HUES48 (cell line): ENCODE measurements around the gene NPAS2.

ENCODE experiments used
- H3K27ac ChIP-seq: one replicate; pipeline ENCODE4 v1.7.0; 2013; ENCODE audit warnings: low read depth, low read length, inconsistent platforms
- H3K27me3 ChIP-seq: 2 replicates; pipeline ENCODE4 v1.6.1; 2013; ENCODE audit warnings: mild to moderate bottlenecking, low read length; ENCODE audit not compliant: control insufficient read depth, insufficient read depth
- H3K36me3 ChIP-seq: 2 replicates; pipeline ENCODE4 v1.6.1; 2013; ENCODE audit warnings: low read length; ENCODE audit not compliant: control insufficient read depth, insufficient read depth
- H3K4me1 ChIP-seq: 2 replicates; pipeline ENCODE4 v1.6.1; 2013; ENCODE audit warnings: mild to moderate bottlenecking, low read length; ENCODE audit not compliant: control insufficient read depth, insufficient read depth
- H3K4me3 ChIP-seq: 2 replicates; pipeline ENCODE4 v1.5.1; 2013; ENCODE audit warnings: mild to moderate bottlenecking, low read depth, low read length
- H3K9ac ChIP-seq: 2 replicates; pipeline ENCODE4 v1.6.1; 2013; ENCODE audit warnings: mild to moderate bottlenecking, low read depth, low read length, moderate library complexity
- H3K9me3 ChIP-seq: 2 replicates; pipeline ENCODE4 v1.6.1; 2013; ENCODE audit warnings: low read length; ENCODE audit not compliant: control insufficient read depth, insufficient read depth

Gene NPAS2, protein sequence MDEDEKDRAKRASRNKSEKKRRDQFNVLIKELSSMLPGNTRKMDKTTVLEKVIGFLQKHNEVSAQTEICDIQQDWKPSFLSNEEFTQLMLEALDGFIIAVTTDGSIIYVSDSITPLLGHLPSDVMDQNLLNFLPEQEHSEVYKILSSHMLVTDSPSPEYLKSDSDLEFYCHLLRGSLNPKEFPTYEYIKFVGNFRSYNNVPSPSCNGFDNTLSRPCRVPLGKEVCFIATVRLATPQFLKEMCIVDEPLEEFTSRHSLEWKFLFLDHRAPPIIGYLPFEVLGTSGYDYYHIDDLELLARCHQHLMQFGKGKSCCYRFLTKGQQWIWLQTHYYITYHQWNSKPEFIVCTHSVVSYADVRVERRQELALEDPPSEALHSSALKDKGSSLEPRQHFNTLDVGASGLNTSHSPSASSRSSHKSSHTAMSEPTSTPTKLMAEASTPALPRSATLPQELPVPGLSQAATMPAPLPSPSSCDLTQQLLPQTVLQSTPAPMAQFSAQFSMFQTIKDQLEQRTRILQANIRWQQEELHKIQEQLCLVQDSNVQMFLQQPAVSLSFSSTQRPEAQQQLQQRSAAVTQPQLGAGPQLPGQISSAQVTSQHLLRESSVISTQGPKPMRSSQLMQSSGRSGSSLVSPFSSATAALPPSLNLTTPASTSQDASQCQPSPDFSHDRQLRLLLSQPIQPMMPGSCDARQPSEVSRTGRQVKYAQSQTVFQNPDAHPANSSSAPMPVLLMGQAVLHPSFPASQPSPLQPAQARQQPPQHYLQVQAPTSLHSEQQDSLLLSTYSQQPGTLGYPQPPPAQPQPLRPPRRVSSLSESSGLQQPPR

GRCh38 chr2:100819370-100820272 is at the start of gene NPAS2:
Gene NPAS2 (plus strand): TSS chr2:100820139. CDS start chr2:100904755, 84,616 bp downstream.
- Histone ChIP-seq H3K27me3 (peaks cover 57% of the 10 kb centered on the region), H3K36me3 (no peaks in the 10 kb centered on the region), H3K9ac (no peak within 1 kb of the TSS), H3K4me1 (peaks cover 12% of the 10 kb centered on the region), H3K27ac (no peak within 1 kb of the TSS), H3K9me3 (no peaks in the 10 kb centered on the region), H3K4me3 (peak within 1 kb of the TSS; percentile 65)

DNA sequence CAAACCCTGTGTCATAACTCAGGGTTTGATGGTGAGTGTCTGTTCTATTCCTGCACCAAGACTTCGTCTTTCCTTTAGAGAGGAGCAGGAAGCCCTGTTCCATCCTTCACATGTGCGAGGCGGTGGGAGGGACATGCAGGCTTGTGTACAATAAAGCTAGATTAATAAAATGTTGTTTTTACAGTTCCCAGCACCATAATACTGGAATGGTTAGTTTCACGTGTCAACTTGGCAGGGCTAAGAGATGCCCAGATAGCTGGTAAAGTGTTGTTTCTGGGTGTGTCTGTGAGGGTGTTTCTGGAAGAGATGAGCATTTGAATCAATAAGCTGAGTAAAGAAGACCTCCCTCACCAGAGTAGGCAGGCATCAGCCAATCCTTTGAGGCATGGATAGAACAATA is 48.8 kb upstream of the NPAS2 start:
- H3K4me1 ChIP-seq: no peaks in the 10 kb centered on the region
- H3K9ac ChIP-seq: no peak overlapping the region

GRCh38 chr2:100773538-100773937 is 46.4 kb upstream of the NPAS2 start:
- no peak overlapping the region for H3K9ac ChIP-seq
- H3K27ac ChIP-seq: no peak overlapping the region
- H3K4me3 ChIP-seq: no peak overlapping the region
- no peaks in the 10 kb centered on the region for H3K36me3 ChIP-seq
- no peaks in the 10 kb centered on the region for H3K27me3 ChIP-seq
- no peaks in the 10 kb centered on the region for H3K9me3 ChIP-seq
- no peaks in the 10 kb centered on the region for H3K4me1 ChIP-seq

More for the DNA sequence above, 48.8 kb upstream of the NPAS2 start:
- H3K27ac ChIP-seq: no peak overlapping the region
- no peak overlapping the region for H3K4me3 ChIP-seq
- no peaks in the 10 kb centered on the region for H3K9me3 ChIP-seq
- no peaks in the 10 kb centered on the region for H3K36me3 ChIP-seq
- H3K27me3 ChIP-seq: no peaks in the 10 kb centered on the region

GRCh38 chr2:100776445-100776844 is 43.5 kb upstream of the NPAS2 start:
- H3K4me1 ChIP-seq: no peaks in the 10 kb centered on the region
- H3K27ac ChIP-seq: no peak overlapping the region
- no peak overlapping the region for H3K9ac ChIP-seq
- no peaks in the 10 kb centered on the region for H3K36me3 ChIP-seq
- no peaks in the 10 kb centered on the region for H3K27me3 ChIP-seq
- H3K4me3 ChIP-seq: no peak overlapping the region
- no peaks in the 10 kb centered on the region for H3K9me3 ChIP-seq

DNA sequence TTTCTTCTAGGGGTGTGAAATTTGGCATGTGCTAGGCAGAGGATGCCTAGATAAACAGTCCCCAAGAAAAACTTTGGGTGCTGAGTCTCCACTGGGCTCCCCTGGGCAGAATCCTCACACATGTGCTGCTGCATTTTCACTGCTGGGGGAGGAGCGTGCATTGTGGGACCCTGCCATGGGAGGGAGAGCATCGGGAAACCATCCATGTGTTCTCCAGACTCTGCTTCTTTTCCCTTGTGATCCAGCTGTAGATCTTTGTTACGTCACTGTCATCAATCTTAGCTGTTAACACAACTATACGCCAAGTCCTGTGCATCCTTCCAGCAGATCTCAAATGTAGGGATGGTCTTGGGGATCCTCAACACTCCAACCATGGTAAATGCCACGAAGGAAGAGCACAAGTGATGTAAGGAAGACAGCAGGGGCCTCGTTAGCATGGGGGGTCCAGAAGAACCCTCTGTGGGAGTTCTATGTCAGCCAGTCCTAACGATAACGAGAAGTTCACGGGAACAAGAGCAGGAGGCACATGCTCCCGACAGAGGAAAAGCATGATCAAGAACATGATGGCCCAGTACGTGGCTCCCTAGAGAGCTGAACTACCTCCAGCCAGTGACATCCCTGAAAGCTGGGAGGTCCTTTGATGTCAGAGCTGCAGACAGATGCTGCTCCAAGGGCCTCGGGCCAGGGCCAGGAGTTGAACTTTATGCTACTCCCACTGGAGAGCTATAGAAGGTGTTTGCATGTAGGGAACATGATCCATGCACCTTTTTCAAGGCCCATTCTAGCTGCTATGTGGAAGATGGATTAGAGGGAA is 41.1 kb upstream of the NPAS2 start:
- Histone ChIP-seq H3K4me1 (peaks cover 13% of the 10 kb centered on the region), H3K36me3 (no peaks in the 10 kb centered on the region), H3K27me3 (no peaks in the 10 kb centered on the region), H3K4me3 (no peak overlapping the region), H3K9me3 (no peaks in the 10 kb centered on the region), H3K27ac (no peak overlapping the region), H3K9ac (no peak overlapping the region)

DNA sequence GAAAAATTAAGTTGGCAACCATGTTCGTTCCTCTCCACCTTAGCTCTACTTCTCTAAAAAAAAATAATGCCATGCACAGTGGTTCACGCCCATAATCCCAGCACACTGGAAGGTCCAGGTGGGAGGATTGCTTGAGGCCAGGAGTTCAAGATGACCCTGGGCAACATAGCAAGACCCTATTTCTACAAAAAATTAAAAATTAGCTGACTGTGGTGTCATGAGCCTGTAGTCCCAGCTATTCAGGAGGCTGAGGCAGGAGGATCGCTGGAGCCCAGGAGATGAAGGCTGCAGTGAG is 40.1 kb upstream of the NPAS2 start:
- Histone ChIP-seq H3K4me1 (peaks cover 13% of the 10 kb centered on the region), H3K27ac (no peak overlapping the region), H3K9me3 (no peaks in the 10 kb centered on the region), H3K36me3 (no peaks in the 10 kb centered on the region), H3K27me3 (no peaks in the 10 kb centered on the region), H3K4me3 (no peak overlapping the region), H3K9ac (no peak overlapping the region)

DNA sequence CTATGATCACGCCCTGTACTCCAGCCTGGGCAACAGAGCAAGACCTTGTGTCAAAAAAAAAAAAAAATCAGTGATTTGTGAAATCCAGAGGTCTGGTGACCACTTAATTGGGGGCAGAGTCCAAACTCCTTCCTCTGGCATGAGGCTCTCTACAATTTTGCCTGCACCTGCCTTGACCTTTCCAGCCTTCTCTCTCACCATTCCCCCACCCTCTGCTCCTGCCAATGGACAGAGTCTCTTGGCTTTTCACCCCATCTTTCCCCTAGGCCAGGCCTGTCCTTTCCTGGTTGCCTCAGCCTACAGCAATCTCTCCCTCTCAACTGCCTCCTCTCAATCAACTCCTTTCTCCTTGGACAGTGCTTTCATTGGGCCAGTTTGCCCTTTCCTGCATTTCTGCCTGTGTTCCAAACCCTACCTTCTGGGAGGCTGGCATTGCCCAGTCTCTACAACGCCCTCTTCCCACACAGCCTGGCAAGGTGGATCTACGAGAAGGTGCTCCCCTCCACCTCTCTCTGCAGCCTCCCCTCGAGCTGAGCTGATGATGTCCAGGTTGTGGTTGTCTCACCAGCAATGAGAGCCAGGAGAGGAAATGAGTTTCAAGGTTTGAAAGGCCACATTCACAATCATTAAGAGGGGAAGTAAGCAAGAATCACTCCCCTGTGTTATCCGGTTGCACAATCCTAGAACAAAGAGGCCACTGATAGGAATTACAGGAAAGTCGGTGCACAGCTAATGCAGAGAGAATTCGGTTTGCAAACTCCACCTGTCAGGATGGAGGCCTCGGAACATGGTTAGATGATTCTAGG is 39.5 kb upstream of the NPAS2 start:
- Histone ChIP-seq H3K4me3 (no peak overlapping the region), H3K27ac (no peak overlapping the region)

GRCh38 chr2:100781009-100781325 is 39.0 kb upstream of the NPAS2 start:
- no peaks in the 10 kb centered on the region for H3K27me3 ChIP-seq
- H3K9ac ChIP-seq: no peak overlapping the region
- no peaks in the 10 kb centered on the region for H3K36me3 ChIP-seq
- peaks cover 13% of the 10 kb centered on the region for H3K4me1 ChIP-seq
- no peak overlapping the region for H3K27ac ChIP-seq
- H3K9me3 ChIP-seq: no peaks in the 10 kb centered on the region
- no peak overlapping the region for H3K4me3 ChIP-seq

More for the DNA sequence above, 39.5 kb upstream of the NPAS2 start:
- Histone ChIP-seq H3K27me3 (no peaks in the 10 kb centered on the region), H3K9ac (no peak overlapping the region), H3K4me1 (peaks cover 13% of the 10 kb centered on the region), H3K36me3 (no peaks in the 10 kb centered on the region), H3K9me3 (no peaks in the 10 kb centered on the region)

DNA sequence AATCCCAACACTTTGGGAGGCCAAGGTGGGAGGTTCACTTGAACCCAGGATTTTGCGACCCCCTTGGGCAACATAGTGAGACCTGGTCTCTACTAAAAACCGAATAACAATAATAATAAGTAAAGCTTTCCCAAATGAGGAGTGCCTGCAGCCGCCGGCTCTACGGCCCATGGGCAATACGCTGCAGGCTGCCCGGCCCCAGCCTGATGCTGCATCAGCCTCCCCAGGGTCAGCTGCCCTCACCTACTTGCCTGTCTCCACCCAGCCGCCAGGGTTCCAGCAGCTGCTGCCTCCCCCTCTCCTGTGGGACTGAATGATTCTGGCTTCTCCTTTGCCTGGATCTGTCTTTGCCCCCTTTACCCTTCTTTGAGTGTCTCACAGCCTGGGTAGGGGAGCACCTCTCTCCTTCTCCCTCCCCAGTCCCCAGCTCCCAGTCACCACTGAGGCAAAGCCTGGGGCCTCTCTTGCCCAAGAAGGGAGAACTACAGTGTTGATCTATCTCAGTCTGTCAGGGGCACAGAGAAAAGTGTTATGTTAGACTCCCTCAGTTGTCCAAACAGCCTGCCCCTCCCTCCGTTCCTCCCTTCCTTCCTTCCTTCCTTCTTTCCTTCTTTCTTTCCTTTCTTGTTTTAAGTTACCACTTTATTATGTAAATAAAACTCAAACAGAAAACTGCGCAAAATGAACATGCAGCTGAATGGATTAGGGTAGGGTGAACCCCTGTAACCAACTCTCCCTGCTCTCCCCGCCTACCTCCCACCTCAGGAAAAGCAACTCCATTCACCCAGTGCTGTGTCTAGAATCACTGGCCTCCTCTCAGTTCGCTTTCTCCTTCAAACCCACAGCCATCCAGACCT is 38.2 kb upstream of the NPAS2 start:
- no peak overlapping the region for H3K4me3 ChIP-seq
- H3K36me3 ChIP-seq: no peaks in the 10 kb centered on the region
- H3K27ac ChIP-seq: no peak overlapping the region
- H3K9ac ChIP-seq: no peak overlapping the region
- H3K27me3 ChIP-seq: no peaks in the 10 kb centered on the region
- peaks cover 13% of the 10 kb centered on the region for H3K4me1 ChIP-seq
- H3K9me3 ChIP-seq: no peaks in the 10 kb centered on the region
